Neural progenitor cell (in vitro differentiated cells): ENCODE data around the gene SLCO3A1.

Experiments
- CTCF ChIP-seq: fragments of 200-600 bp; sonication (generic); IDR thresholded peaks from 2 replicates; pipeline ENCODE4 v1.5.1; 2017; ENCODE audit warnings: antibody characterized with exemption, mild to moderate bottlenecking
- EZH2phosphoT487 ChIP-seq: fragments of 200-600 bp; sonication (generic); IDR thresholded peaks from 2 replicates; pipeline ENCODE4 v1.6.1; 2017; ENCODE audit warnings: antibody characterized with exemption

DNA sequence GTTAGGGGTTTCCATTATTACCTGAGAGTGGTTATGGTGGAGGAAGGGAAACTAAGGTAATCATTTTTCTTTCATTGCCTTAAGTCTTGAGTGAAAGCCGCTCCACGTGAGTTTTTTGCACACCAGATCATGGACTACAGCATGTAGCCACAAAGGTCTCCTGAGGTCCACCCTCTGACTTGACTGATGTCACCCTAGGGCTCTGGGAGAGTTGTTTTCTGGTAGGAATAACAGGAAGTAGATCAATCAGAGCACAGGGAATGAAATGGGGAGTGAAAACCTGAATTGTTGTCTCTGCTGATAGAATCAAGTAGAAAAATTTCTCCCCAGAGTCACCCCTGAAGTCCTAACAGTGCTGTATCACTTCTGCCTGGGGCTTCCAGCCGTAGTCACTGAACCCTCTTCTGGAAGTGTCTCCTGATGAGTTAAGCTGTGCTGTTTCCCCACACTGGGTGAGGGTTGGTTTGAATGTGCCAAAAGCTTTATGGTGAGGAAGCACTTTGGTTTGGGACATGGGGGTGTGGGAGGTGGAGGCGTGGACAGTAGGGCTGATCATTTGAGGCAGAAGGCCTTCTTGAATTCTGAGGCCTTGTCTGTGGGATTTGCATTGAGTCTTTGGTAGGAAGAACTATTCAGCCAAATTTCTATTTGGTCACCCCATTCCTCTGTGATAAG lies 64.3 kb downstream of the SLCO3A1 start:
- TF ChIP-seq CTCF (no peak), EZH2phosphoT487 (no peak)
